CD4-positive, alpha-beta T cell treated with Interleukin-6 at 100 ng/mL for 8 hours (primary cell): ENCODE measurements around the gene PRR13.
A peak's percentile ranks its signal among the peaks of the same experiment; 100 is the strongest.
"Not testable (repeated sequence)": the region's sequence is repeated elsewhere in the genome, so short reads cannot be mapped to it uniquely, and the experiment has no call there.

Experiments
- DNase-seq: peaks from one replicate; pipeline ENCODE4 v3.0.0-alpha.2; 2020; ENCODE audit warnings: mixed read lengths, low spot score

Gene PRR13, protein sequence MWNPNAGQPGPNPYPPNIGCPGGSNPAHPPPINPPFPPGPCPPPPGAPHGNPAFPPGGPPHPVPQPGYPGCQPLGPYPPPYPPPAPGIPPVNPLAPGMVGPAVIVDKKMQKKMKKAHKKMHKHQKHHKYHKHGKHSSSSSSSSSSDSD

DNA sequence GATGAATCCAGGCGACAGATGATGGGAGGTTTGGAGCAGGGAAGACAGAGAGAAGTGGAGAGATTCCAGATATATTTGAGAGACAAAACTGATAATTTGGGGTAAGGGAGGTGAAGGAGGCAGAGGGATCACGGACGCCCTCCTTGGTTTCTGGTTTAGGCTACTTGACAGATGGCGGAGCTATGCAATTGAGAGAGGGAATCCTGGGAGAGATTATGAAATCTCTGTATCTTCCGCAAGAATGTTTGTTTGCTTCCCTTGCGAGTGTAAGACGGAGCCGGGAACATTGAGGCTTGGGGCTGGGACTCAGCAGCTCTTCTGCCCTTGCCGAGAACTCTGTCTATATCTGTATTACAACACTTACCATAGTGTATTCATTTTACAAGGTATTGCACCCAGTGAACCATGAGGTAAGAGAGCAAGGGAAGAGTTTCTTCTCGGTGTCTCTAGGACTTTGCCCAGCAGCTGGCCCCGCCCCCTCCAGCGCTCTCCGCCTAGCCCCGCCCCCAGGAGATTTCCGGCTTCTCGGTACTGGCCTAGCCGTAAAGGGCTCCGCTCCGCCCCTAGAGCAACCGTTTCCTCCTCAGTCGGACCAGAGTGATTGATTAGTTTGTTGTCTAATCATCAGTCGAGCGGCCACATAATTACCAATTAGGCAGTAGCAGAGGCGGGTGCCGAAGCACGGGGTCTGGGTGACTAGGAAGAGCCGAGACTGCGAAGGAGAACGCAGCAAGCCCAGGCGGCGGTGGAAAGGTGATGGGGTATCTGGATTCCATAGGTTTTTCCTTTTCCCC is at the start of gene PRR13:
Gene PRR13 (plus strand): TSS at position 695 of the 794 bp plus-strand sequence. CDS start 981 bp downstream, outside the sequence.
- peak; percentile 100 for DNase-seq

DNA sequence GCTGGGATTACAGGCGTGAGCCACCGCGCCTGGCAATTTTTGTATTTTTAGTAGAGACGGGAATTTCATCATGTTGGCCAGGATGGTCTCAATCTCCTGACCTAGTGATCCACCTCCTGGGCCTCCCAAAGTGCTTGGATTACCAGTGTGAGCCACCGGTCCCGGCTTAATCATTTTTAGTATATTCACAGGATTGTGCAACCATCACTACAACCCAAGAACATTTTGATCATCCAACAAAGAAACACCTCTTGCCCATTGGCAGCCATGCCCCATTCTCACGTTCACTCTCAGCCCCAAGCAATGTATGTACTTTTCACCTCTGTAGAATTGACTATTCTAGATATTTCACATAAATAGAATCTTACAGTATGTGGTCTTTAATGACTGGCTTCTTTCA is 41.6 kb upstream of the PRR13 start:
- DNase-seq: no peak

DNA sequence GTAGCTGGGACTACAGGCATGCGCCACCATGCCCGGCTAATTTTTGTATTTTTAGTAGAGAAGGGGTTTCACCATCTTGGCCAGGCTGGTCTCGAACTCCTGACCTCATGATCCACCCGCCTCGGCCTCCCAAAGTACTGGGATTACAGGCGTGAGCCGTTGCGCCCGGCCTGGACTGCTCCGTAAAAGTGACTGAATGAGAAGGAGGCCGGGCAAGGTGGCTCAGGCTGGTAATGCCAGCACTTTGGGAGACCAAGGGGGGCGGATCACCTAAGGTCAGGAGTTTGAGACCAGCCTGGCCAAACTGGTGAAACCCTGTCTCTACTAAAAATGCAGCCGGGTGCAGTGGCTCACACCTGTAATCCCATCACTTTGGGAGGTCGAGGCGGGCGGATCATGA is 39.2 kb upstream of the PRR13 start:
- DNase-seq: not testable (repeated sequence)

DNA sequence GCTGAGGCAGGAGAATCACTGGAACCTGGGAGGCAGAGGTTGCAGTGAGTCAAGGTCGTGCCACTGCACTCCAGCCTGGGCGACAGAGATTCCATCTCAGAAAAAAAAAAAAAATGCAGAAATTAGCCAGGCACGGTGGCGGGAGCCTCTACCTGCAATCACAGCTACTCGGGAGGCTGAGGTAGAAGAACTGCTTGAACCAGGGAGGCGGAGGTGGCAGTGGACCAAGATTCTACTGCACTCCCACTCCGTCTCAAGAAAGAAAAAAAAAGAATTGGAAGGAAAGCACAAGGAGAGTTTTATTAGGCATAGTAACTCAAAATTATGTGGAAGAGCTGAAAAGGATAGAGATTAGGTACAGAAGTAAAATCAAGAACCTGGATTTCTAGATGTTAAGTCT is 38.7 kb upstream of the PRR13 start:
- DNase-seq: no peak

DNA sequence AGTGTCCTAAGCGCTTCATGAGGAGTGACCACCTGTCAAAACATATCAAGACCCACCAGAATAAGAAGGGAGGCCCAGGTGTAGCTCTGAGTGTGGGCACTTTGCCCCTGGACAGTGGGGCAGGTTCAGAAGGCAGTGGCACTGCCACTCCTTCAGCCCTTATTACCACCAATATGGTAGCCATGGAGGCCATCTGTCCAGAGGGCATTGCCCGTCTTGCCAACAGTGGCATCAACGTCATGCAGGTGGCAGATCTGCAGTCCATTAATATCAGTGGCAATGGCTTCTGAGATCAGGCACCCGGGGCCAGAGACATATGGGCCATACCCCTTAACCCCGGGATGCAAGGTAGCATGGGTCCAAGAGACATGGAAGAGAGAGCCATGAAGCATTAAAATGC is 30.6 kb upstream of the PRR13 start:
- DNase-seq: no peak

DNA sequence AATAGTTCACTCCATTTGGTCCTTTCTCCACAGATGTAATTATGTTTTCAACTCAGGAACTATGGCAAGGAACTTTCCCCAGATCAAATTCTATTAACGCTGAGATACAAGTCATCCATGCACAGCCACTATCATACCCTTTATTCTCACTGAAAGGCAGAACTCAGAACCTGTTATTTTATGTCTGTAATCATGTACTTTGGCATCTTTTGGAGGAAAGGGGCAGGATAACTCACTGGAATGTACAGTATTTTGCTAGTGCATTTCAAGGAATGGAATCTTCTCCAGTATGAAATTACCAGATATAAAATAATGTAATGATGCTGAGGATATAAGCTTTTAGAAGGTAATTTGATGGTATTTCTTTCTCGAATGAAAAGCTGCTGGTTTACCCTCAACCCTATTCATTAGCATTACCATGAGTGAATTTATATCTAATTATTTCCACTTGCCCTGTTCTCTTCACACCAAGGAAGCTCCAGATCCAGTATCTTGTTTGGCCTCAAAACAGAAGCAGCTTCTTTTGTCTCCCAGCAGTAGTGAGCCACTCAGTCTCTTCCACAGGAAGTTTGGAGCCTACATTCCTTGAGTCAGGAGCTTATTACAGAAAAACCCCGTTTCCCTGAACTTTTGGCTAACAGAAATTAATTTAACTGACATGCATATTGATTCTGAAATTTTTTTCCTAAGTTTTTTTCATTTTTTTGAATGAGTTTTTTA is 27.9 kb upstream of the PRR13 start:
- DNase-seq: no peak

DNA sequence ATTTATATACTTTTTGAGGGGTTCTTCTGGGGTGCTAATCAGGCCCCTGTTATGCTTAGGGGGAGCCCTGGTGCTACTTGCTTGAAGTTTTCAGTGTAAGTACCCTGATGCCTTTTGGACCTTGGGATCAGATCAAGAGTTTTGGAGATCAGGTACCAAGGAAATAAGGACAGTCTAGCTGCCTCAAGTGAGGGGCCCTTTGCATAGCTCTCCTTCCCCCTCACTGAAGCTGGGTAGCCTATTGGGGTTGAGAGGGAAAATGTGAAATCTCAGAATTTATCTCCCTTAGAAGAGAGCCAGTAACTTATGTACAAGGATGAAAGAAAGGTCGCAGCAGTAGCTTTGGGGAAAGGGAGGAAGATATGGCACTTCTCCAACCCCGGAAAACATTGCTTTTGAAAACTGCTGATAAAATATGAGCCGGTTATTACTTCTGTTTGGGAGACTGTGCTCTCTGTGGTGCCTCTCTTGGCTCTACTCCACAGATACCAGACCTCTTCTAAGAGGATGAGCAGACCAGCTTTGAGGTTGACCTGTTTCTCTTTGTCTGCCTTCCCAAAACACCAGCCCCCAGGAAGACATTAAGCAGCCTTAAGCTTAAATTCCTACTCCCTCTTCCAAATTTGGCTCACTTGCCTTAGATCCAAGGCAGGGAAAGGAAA is 26.6 kb upstream of the PRR13 start:
- DNase-seq: no peak

DNA sequence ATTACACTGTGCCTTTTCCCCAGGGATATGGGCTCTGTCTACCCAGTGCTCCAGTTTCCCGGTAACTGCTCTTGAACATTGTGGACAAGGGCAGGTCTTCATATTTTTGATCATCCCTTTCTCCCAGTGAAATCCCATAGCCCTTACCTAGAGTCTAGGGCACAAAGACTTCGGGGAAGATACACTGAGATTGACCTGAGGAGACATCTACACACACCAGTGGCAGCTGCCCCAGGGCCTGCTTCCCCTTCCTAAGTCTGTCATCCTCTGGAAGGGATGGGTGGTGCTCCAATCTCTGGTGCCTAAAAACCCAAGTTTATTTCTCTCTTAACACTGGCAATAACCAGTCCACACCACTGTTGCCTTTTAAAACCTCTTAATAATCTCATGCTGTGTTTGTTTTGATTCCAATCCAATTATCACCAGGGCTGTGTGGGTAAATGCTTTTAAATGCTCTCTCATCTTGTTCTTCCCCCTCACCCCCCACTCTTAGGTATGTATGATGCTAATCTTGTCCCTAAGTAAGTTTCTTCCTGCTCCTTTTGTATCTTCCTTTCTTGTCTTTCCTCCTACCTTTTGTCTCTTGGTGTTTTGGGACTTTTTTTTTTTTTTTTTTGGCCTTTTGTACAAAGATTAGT is 25.7 kb upstream of the PRR13 start:
- DNase-seq: not testable (repeated sequence)

DNA sequence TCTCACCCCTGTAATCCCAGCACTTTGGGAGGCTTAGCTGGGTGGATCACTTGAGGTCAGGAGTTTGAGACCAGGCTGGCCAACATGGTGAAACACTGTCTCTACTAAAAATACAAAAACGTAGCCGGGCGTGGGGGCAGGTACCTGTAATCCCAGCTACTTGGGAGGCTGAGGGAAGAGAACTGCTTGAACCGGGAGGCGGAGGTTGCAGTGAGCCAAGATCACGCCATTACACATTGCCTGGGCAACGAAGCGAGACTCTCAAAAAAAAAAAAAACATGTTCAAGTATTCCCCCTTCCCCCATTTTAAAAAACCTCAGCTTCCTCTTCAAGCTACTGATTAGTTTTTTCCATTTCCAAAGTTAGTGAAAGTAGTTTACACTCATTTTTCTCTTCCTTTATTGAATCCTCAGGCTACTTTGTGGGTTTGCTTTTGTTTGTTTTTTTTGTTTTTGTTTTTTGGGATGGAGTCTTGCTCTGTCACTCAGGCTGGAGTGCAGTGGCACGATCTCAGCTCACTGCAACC is 24.2 kb upstream of the PRR13 start:
- DNase-seq: not testable (repeated sequence)

DNA sequence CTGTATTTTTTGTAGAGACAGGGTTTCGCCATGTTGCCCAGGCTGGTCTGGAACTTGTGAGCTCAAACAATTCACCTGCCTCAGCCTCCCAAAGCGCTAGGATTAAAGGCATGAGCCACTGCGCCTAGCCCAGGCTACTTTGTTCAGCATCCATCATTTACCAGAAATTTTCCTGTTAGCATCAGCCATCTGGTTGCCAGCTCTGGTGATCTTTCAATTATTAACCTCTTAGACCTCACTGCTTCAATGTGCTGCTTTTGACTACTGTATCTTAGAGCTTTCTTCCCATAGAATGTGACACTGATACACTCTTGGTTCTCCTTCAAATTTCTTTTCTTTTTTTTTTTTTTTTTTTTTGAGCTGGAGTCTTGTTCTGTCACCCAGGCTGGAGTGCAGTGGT is 23.3 kb upstream of the PRR13 start:
- no peak for DNase-seq

DNA sequence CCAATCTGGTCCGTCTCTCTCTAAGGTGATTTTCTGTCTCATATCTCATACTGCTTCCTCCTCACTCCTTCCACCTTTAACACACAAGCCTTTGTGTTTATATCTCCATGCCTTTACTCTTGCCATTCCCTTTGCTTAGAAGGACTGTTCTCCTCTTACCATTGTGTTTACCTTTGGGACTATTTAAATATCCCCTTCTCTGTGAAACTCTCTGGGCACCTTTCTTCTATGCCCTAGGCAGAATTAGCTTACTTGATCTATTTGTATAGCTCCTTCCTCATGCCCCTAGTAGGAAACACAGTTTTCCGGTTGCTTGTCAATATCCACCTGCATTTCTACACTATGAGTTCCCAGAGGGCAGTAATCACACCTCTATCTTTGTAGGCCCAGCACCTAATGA is 21.8 kb upstream of the PRR13 start:
- no peak for DNase-seq

DNA sequence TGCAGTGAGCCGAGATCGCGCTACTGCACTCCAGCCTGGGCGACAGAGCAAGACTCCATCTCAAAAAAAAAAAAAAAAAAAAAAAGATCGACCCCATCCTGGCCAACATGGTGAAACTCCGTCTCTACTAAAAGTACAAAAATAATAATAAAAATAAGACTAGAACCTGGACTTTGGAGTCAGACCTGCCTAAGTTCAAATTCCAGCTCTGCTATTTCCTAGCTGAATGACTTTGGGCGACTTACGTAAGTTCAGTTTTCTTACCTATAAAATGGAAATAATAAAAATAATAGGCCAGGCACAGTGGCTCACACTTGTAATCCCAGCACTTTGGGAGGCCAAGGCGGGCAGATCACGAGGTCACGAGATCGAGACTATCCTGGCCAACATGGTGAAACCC is 19.3 kb upstream of the PRR13 start:
- DNase-seq: not testable (repeated sequence)

DNA sequence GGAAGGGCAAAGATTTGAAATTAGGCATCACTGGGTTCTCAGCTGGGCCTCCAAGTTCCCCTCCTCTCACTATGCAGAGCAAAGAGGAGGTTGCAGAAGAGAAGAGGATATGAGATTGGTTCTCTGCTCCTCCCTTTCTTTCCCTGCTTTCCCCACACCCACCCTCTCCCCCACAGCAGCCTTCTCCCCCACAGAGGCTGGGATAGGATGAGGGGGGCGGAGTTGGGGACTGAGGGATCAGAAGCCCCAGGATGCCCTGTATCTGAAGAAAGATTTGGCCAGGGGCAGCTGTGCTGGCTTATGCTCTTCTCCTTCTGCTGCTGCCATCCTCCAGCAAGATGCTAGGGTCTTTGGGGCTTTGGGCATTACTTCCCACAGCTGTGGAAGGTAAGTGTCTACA is 17.9 kb upstream of the PRR13 start, which contains the start of gene AMHR2:
Gene AMHR2 (plus strand): TSS at position 259 of the 400 bp plus-strand sequence. CDS start 80 bp downstream, at position 339.
- DNase-seq: no peak

DNA sequence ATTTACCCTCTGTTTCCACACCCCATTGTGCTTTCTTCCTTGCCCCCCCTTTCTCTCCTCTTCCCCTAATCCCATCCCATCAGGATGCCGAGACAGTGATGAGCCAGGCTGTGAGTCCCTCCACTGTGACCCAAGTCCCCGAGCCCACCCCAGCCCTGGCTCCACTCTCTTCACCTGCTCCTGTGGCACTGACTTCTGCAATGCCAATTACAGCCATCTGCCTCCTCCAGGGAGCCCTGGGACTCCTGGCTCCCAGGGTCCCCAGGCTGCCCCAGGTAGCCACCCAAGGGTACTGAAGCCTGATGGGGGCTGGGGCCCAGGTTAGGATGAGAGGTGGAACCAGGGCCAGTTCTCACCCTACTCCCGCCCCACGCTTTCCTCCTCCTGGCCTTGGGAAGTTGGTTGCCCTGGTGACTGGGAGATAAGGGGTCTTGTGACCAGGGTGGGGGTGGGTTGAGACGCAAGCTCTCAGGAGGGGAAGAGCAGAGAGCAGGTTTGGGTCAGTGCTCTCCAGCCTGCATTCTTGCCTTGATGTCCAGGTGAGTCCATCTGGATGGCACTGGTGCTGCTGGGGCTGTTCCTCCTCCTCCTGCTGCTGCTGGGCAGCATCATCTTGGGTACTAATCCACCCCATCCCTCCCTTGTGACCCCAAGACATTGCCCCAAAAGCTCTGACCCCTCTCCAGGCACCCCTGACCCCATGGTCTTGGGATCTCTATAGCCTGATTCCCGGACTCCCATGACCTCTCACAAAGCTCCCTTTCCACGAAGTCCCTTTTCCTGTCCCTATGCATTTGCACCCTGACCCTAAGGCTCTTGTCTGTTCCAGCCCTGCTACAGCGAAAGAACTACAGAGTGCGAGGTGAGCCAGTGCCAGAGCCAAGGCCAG is 16.7 kb upstream of the PRR13 start:
- no peak for DNase-seq

DNA sequence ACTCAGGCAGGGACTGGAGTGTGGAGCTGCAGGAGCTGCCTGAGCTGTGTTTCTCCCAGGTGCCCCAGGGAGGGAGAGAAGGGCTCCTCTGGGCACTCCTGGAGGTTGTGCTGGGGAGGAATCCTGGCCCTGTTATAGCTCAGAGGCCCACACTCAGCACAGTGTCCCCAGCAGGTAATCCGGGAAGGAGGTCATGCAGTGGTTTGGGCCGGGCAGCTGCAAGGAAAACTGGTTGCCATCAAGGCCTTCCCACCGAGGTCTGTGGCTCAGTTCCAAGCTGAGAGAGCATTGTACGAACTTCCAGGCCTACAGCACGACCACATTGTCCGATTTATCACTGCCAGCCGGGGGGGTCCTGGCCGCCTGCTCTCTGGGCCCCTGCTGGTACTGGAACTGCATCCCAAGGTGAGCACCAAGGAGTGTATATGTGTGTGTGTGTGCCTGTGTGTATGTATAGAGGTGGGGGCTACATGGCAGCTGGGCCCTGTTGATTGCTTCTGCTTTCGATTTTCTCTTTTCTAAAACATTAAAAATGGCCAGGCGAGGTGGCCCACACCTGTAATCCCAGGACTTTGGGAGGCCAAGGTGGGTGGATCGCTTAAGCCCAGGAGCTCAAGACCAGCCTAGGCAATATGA is 15.9 kb upstream of the PRR13 start:
- DNase-seq: no peak

DNA sequence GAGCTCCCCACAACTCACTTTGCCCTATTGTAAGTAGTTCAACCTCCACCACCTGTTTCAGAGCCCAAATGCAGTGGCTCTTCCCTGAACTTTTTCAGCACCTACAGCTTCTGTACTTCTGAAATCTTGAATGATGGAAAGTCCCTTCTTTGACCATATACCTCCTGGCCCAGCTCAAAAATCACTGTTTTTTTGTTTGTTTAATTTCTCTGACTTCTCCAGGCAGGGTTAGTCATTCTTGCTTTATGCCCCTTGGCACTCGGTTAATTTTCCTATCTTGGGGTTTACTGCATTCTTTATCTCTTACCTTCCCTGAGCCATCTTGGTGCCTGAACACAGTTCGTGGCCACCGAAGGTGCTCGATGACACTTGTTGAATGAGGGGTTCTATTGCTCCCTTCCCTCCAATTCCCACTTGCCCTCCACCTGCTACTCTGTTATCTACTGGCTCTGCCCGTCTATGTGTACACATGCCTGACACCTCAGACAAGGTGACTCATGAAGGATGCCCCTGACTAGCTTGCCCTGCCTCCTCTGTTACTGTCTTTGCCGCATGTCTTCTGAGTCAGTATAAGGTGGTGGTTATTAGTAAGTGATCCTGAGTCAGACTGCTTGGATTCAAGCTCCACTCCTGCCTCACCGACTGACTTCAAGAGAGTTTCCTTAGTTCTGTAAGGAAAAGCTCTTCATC is 13.5 kb upstream of the PRR13 start:
- DNase-seq: no peak

DNA sequence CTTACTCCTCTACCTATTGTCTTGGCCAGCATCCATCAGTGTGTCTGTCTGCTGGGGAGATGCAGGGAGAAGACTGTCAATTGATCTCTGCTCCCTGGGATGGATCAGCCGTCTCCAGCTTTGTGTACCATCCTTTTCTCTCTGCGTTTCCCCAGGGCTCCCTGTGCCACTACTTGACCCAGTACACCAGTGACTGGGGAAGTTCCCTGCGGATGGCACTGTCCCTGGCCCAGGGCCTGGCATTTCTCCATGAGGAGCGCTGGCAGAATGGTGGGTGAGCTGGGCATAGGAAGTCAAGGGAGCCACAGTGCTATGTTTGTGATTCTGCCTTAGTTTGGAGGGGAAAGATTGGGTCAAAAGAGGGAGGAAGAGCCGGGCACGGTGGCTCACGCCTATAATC is 12.8 kb upstream of the PRR13 start:
- no peak for DNase-seq

DNA sequence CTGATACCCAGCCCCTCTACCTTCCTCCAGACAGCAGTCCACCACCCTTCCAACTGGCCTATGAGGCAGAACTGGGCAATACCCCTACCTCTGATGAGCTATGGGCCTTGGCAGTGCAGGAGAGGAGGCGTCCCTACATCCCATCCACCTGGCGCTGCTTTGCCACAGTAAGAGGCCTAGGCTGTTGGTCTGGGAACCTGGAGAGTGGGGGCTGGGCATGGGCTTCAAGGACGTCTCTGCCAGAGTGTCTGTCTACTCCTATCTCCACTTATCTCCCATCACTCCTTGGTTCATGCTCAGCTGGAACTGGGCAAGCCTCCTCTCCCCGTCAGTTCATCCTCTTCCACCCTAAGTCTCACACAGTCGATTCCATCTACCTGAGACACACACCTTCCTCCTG is 11.4 kb upstream of the PRR13 start:
- DNase-seq: no peak

DNA sequence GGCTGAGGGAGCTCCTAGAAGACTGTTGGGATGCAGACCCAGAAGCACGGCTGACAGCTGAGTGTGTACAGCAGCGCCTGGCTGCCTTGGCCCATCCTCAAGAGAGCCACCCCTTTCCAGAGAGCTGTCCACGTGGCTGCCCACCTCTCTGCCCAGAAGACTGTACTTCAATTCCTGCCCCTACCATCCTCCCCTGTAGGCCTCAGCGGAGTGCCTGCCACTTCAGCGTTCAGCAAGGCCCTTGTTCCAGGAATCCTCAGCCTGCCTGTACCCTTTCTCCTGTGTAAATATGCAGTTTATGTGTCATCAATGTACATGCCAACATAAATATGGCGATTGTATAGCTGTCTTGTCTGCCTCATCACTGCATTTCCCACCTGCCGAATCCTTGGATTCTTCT is 10.3 kb upstream of the PRR13 start:
- DNase-seq: no peak

DNA sequence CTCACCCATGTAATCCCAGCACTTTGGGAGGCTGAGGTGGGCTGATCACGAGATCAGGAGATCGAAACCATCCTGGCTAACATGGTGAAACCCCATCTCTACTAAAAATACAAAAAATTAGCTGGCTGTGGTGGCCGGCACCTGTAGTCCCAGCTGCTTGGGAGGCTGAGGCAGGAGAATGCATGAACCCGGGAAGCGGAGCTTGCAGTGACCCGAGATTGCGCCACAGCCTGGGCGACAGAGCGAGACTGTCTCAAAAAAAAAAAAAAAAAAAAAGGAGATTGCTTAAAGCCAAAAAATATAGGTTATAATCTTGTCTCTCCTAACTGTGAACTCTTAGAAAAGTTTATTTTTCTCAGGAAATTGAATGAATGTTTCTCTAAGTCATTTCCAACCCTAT is 6.2 kb upstream of the PRR13 start:
- not testable (repeated sequence) for DNase-seq
